ENCODE measurements around the gene U2AF1L4.

The U2AF1L4 gene

DNA sequence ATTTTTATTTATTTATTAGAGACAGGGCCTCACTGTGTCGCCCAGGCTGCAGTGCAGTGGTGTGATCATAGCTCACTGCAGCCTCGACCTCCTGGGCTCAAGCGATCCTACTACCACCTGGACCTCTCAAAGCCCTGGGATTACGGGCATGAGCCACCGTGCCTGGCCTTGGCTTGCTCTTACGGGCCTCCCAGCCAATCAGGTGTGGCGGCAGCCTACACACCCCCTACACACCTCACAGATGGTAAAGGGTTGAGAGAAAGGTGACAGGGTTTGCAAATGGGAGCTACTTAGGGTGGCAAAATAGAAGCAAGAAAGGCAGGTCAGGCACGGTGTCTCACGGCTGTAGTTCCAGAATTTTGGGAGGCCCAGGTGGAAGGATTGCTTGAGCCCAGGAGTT is 41.9 kb downstream of the U2AF1L4 start:
- DNase-seq (ENCODE audit: extremely low read depth, low read depth) = no peak
- TF ChIP-seq, protein P1, sequence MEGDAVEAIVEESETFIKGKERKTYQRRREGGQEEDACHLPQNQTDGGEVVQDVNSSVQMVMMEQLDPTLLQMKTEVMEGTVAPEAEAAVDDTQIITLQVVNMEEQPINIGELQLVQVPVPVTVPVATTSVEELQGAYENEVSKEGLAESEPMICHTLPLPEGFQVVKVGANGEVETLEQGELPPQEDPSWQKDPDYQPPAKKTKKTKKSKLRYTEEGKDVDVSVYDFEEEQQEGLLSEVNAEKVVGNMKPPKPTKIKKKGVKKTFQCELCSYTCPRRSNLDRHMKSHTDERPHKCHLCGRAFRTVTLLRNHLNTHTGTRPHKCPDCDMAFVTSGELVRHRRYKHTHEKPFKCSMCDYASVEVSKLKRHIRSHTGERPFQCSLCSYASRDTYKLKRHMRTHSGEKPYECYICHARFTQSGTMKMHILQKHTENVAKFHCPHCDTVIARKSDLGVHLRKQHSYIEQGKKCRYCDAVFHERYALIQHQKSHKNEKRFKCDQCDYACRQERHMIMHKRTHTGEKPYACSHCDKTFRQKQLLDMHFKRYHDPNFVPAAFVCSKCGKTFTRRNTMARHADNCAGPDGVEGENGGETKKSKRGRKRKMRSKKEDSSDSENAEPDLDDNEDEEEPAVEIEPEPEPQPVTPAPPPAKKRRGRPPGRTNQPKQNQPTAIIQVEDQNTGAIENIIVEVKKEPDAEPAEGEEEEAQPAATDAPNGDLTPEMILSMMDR (IDR thresholded peaks at IDR 0.05; ENCODE audit: low read depth, low read length) = no peak

DNA sequence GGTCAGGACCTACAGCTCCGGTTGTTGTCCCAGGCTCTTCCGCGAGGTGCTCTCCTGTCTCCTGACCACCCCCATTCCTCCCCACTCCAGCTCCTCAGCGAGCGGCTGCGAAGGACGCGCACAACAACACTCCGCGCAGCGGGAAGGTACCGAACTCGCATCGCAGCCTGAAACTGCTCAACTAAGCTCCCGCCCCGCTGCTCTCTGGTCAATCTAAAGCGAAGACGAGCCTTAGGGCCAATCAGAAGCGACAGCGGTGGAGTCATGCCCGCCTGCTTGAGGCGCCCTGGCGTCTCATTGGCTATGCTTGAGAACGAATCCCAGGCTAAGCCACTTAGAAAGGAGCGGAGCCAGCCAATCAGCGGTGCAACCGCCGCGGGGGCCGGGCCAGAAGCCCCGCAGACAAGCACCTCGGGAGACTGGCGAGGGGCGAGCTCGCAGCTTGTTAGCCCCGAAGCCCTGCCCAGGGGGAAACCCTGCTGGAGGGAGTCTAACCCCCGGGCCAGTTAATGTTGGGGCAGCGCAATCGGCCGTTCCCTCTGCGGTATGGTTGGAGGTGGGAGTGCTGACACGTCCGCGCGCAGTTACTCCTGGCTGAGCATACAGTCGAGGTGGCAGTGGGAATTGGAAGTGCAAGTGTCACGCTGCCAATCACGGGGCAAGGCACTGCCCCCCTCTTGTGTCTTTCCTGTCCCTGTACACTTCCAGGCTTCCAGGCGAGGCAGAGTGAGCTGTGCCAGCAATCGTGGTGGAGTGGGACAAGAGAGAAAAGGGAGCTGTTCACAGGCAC is 42.8 kb downstream of the U2AF1L4 start:
- peak; percentile 92 for DNase-seq (ENCODE audit: extremely low read depth, low read depth)
- TF ChIP-seq, protein P1 (IDR thresholded peaks at IDR 0.05; ENCODE audit: low read depth, low read length) = no peak

DNA sequence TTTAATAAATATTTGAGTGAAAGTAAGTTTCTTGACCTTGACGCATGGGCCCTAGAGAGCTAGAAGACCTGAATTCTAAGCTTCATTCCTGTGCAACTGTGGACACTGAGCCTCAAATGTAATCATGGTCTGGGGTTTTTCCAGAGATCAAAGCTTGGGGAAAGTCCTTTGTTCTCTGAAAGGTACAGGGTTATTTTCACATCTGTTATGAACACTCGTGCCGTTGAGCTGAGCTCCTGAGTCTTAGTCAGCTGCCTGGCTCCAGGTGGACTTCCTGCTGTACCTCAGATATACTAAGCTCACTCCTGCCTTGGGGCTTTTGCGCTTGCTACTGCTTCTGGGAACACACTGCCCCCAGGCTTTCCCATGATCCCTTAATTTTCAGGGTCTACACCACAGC is 48.4 kb downstream of the U2AF1L4 start:
- TF ChIP-seq, protein P1 (IDR thresholded peaks at IDR 0.05; ENCODE audit: low read depth, low read length) = no peak
- no peak for DNase-seq (ENCODE audit: extremely low read depth, low read depth)

DNA sequence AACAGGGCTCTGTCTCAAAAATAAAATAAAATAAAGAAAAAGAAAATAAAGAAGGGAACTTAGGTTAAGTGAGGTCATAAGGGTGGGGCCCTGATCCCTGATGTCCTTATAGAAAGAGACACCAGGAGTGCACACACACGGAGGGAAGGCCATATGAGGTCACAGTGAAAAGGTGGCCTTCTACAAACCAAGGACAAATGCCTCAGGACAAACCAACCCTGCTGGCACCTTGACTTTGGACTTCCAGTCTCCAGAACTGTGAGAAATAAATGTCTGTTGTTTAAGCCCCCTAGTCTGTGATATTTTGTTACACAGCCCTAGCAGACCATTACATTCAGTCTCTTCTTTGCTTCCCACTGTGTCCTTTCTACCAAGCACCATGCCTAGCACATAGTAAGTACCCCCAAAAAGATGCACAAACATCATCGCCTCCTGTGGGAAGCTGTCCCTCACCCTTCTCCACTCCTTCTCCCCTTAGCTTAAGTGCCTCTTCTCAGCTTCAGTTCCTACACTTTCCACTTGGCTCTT is 49.3 kb downstream of the U2AF1L4 start:
- DNase-seq (ENCODE audit: extremely low read depth, low read depth) = no peak

DNA sequence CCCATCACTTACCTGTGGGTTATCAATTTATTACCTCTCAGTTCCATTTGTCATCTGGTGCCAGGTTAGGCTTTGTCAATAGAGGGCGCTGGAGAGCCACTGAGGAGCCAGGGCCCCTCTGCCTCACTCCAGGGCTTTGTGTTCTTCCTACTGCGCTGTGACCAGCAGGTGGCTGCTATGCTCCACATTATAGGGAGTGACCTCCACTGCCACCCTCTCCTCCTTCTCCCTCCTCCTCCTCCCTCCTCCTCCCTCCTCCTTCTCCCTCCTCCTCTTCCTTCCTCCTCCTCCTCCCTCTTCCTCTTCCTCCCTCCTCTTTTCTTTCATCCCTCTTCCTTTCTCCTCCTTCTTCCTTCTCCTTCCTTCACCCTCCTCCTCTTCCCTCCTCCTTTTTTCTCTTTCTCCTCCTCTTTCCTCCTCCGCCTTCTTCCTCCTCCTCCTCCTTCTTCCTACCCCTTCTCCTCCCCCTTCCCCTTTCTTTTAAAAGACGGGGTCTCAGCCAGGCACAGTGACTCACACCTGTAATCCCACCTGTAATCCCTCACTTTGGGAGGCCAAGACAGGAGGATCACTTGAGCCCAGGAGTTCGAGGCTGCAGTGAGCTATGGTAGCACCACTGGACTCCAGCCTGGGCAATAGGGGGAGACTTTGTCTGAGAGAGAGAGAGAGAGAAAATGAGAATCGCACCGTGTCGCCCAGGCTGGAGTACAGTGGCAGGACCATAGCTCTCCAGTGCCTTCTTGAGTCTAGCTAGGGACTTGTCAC is 51.2 kb downstream of the U2AF1L4 start:
- TF ChIP-seq, protein P1 (IDR thresholded peaks at IDR 0.05; ENCODE audit: low read depth, low read length) = peak; percentile 99
- peak; percentile 49 for DNase-seq (ENCODE audit: extremely low read depth, low read depth)

More for the DNA sequence above, 49.3 kb downstream of the U2AF1L4 start:
- TF ChIP-seq, protein P1 (IDR thresholded peaks at IDR 0.05; ENCODE audit: low read depth, low read length) = no peak

DNA sequence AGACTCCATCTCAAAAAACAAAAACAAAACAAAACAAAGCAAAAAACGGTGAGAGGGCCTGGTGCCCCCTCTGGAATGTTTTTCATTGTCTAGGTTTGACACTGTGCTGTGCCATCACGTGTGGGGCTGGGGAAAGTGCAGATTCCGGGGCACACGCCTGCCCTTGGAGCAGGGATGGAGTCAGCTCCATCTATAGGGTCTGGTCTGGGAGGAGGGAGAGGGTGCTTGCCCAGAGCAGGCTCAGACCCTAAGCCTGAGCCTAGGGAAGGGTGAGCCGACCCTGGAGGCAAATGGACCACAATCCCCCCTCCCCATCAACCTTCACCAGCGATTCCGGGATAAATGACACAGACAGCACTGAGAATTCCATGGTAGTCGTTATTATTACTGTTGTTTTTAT is 51.8 kb downstream of the U2AF1L4 start:
- TF ChIP-seq, protein P1 (IDR thresholded peaks at IDR 0.05; ENCODE audit: low read depth, low read length) = no peak
- no peak for DNase-seq (ENCODE audit: extremely low read depth, low read depth)

Measured in AG09319 (cell line).